Retina (tissue), 1 donor: ENCODE data around the gene ANTXR1.
A peak's percentile ranks its signal among the peaks of the same experiment; 100 is the strongest.

Source experiments
- DNase-seq: peaks from one replicate; pipeline ENCODE4 v3.0.0-alpha.2; 2016

The ANTXR1 gene

GRCh38 chr2:69007169-69007568 lies 5.8 kb upstream of the ANTXR1 start:
- no peak for DNase-seq

- no peak for DNase-seq
Observed at GRCh38 chr2:69007603-69008002, 5.4 kb upstream of the ANTXR1 start.

- no peak for DNase-seq
Observed at GRCh38 chr2:69010437-69011194, 2.4 kb upstream of the ANTXR1 start.

GRCh38 chr2:69011611-69012157 lies 1.3 kb upstream of the ANTXR1 start:
- DNase-seq = peak; percentile 10

- DNase-seq = peak; percentile 94
Observed at GRCh38 chr2:69012310-69013141, 453 bp upstream of the ANTXR1 start.

GRCh38 chr2:69013840-69014821 lies 1.2 kb downstream of the ANTXR1 start:
- peak; percentile 61 for DNase-seq

- DNase-seq = no peak
Observed at GRCh38 chr2:69017080-69017479, 4.1 kb downstream of the ANTXR1 start.

- no peak for DNase-seq
Observed at GRCh38 chr2:69017835-69018234, 4.9 kb downstream of the ANTXR1 start.

GRCh38 chr2:69018678-69019095 lies 5.7 kb downstream of the ANTXR1 start:
- no peak for DNase-seq

GRCh38 chr2:69020496-69021426 lies 7.8 kb downstream of the ANTXR1 start:
- no peak for DNase-seq

GRCh38 chr2:69021727-69022126 lies 8.7 kb downstream of the ANTXR1 start:
- no peak for DNase-seq

- DNase-seq = no peak
Observed at GRCh38 chr2:69022548-69022947, 9.6 kb downstream of the ANTXR1 start.

- no peak for DNase-seq
Observed at GRCh38 chr2:69023236-69023635, 10.3 kb downstream of the ANTXR1 start.

- no peak for DNase-seq
Observed at GRCh38 chr2:69026026-69026425, 13.0 kb downstream of the ANTXR1 start.

- DNase-seq = no peak
Observed at GRCh38 chr2:69026691-69027459, 13.9 kb downstream of the ANTXR1 start.

- no peak for DNase-seq
Observed at GRCh38 chr2:69030800-69031428, 17.9 kb downstream of the ANTXR1 start.

- DNase-seq = peak; percentile 19
Observed at GRCh38 chr2:69031466-69031865, 18.5 kb downstream of the ANTXR1 start.

GRCh38 chr2:69032336-69032735 lies 19.4 kb downstream of the ANTXR1 start:
- peak; percentile 22 for DNase-seq

GRCh38 chr2:69033461-69034095 lies 20.6 kb downstream of the ANTXR1 start:
- DNase-seq = no peak

- DNase-seq = no peak
Observed at GRCh38 chr2:69034122-69034521, 21.1 kb downstream of the ANTXR1 start.
